Transverse colon (tissue), 3 donors: ENCODE data around the gene ATP8A1.

Experiments
- CTCF ChIP-seq, 5 experiments: fragments of 200-600 bp in 3 of 5; fragments of 450-650 bp in 2 of 5; sonication (generic) in 3 of 5; IDR thresholded peaks; 1 replicate in 2 of 5; 2 replicates in 3 of 5; pipeline ENCODE4 v1.5.1; 2016 to 2017; ENCODE audit warnings: antibody characterized with exemption in 5 of 5, inconsistent platforms in 3 of 5, mild to moderate bottlenecking in 2 of 5, moderate library complexity in 1 of 5
- POLR2A ChIP-seq: fragments of 450-650 bp; IDR thresholded peaks from one replicate; pipeline ENCODE4 v1.6.1; 2016; ENCODE audit warnings: antibody characterized with exemption, mild to moderate bottlenecking, moderate library complexity

GRCh38 chr4:42671431-42672194 is 14.7 kb upstream of the ATP8A1 start:
- TF ChIP-seq CTCF (IDR thresholded peaks at IDR 0.05) (no peak), POLR2A (no peak)
